ENCODE results near the gene PRRT1. TPM values are rescaled to one million over a fixed set of nuclear protein-coding genes. Genes with fewer than 3 reads are reported as not detected.

The PRRT1 gene
- total RNA-seq, 1 experiment from 2014 or later = 0.37 TPM

GRCh38 chr6:32175711-32176475, 24.2 kb upstream of the PRRT1 start, which contains the start of gene AGPAT1:
Gene AGPAT1, minus strand, starts transcription at chr6:32176084. Its CDS starts 4,588 bp downstream, at chr6:32171496.
- peak; percentile 97 for DNase-seq (ENCODE audit: low read depth)

- DNase-seq (ENCODE audit: low read depth) = no peak
Measured at GRCh38 chr6:32175322-32175710, 23.6 kb upstream of the PRRT1 start.

GRCh38 chr6:32174416-32174815, 22.7 kb upstream of the PRRT1 start:
- DNase-seq (ENCODE audit: low read depth) = no peak

DNA sequence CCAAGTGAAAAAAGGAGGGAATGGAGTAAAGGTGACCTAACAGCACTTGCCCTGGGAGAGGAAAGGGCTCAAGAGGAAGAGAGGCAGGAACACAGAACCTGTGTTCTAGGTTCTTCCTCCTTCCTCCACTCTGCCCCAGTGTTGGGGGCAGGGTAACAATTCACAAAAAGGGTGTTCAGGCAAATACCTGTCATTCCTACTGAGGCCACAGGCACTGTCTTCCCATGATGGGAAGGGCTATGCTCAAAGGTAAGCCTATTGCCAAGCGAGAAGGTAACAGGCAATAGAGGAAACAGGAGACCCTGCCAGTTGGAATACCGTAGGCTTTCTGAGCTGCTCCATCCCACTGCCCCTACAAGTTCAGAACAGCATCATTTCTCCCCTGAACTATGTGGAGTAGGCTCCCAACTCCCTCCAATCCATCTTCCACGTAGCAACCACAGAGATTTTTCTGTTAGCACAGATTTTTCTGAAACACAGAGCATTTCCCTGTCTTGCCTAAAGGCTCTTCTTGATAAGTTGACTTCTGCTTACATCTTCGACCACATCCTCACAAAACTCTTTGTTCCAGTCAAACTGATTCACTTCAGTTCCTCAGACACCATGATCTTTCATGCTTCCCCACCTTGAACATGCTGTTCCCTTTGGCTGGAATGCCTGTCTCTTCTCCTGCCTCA, 21.4 kb upstream of the PRRT1 start:
- DNase-seq (ENCODE audit: low read depth) = no peak

DNA sequence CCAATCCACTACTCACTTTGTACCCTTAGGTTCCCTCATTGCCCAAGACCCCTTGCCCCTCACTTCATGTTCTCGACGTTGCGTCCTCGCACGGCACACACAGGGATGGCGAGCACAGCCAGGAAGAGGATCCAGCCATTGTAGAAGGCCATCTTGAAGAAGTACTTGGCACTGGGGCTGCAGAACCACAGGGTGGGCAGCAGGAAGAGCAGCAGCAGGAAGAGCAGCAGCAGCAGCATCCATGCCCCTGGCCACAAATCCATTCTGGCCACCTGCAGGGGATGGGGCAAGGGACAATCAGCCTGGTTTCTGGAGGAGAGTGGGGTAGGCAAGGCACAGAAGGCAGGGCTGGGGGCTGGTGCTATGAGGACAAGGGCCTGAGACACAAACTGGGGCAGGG, 19.5 kb upstream of the PRRT1 start:
- no peak for DNase-seq (ENCODE audit: low read depth)

GRCh38 chr6:32170294-32170693, 18.6 kb upstream of the PRRT1 start:
- no peak for DNase-seq (ENCODE audit: low read depth)

DNA sequence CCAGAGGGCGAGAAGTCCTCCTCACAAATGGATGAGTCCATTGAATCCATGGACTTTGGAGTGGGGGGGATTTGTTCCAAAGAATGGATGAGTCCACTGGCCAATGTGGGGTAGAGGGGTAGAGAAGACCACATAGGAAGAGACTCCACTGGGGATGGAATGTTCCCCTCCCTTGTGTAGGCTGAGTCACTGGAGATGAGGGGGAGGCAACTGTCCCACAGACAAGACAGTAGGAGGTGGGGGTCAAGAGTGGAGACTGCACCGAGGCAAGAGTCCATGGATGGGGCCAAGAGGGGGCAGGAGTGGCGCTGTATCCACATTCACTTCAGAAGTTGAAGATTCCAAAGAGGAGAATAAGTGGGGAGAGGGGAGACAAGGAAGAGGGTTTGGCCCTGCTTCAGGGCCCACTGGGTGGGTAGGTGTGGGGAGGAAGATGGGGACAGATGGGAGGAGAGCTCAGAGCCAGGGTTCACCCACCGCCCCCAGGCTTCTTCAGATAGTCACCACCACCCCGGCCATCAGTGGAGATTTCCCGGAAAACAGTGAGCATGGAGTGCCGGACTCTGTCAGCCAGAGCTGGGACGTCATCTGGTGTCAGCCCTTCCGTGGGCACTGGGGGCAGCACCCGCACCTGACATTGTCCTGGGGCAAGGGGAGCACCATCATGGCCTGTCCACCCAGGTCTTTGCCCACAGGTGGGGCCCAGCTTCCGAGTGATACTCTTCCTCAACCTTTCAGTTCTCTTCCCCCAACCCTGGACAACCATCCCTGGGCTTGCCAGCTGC, 17.3 kb upstream of the PRRT1 start:
- no peak for DNase-seq (ENCODE audit: low read depth)

GRCh38 chr6:32168350-32168749, 16.6 kb upstream of the PRRT1 start:
- no peak for DNase-seq (ENCODE audit: low read depth)

DNA sequence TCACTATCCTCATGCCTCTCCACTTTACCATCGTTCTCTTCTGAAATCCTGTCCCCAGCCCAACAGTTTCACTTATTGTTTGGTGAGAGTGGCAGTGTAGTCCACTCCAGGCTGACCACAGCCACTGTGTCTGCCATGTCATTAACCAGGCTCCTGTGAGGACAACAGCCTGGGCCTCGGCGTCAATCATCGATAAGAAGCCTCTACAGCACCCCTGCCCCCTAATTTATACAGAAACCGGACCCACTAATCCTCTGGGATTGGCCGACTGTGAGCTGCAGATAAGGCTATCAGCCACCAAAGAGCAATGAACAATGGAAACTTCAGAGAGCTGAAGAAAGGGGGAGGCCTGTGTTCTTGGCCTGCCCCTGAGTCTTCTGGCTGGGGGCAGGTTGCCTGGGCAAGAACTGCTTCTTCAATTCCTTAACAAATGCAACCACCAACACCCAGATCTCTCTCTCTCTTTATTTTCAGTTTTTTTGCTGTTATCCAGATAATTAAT, 16.1 kb upstream of the PRRT1 start:
- no peak for DNase-seq (ENCODE audit: low read depth)

- DNase-seq (ENCODE audit: low read depth) = no peak
Measured at GRCh38 chr6:32167154-32167760, 15.5 kb upstream of the PRRT1 start.

DNA sequence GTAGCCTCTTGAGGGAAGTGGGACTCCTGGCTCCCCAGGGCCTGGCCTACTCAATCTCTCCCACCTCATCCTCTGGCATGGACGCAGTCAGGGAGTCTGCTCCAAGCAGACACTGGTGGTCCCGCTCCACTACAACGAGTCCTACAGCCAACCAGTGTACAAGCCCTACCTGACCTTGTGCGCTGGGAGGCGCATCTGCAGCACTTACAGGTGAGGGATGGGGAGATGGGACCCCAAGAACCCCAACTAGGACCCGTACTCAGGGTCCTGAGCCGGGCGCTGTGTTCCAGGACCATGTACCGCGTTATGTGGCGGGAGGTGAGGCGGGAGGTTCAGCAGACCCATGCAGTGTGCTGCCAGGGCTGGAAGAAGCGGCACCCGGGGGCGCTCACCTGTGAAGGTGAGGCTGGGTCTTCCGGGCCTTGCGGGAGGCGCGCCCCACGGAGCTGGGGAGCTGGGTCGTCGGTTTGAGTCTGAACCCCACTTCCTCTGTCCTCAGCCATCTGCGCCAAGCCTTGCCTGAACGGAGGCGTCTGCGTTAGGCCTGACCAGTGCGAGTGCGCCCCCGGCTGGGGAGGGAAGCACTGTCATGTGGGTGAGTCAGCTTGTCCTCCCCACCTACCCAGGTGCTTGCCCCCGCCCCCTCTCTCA, 14.8 kb upstream of the PRRT1 start:
- DNase-seq (ENCODE audit: low read depth) = no peak

GRCh38 chr6:32164295-32164694, 12.6 kb upstream of the PRRT1 start, which contains the start of gene EGFL8:
Gene EGFL8, plus strand, starts transcription at chr6:32164595. Its CDS starts 1,571 bp downstream, at chr6:32166166.
- DNase-seq (ENCODE audit: low read depth) = no peak

- no peak for DNase-seq (ENCODE audit: low read depth)
Measured at GRCh38 chr6:32163559-32164258, 12.0 kb upstream of the PRRT1 start.

DNA sequence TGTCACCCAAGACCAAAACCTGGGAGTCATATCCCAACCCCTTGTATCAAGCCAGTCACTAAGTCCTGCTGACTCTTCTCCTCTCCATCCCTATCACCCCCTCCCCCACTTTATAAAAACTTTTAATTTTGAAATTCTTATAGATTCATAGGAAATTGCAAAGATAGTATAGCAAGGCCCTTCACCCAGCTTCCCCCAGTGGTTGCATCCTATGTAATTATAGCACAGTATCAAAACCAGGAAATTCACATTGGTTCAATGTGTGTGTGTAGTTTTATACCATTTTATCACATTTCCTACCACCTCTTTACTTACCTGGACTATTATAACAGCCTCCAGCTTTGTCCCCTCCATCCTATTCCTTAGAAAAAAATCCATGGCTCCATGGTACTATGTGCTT, 6.3 kb upstream of the PRRT1 start:
- no peak for DNase-seq (ENCODE audit: low read depth)

DNA sequence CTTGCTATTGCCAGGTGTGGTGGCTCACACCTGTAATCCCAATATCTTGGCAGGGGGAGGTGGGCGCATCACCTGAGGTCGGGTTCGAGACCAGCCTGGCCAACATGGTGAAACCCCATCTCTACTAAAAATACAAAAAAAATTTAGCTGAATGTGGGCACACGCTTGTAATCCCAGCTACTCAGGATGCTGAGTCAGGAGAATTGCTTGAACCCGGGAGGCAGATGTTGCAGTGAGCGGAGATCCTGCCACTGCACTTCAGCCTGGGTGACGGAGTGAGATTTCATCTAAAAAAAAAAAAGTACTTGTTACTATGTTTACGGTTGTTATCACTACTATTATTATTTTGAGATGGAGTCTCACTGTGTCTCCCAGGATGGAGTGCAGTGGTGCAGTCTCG, 5.2 kb upstream of the PRRT1 start:
- DNase-seq (ENCODE audit: low read depth) = no peak

- DNase-seq (ENCODE audit: low read depth) = peak; percentile 50
Measured at GRCh38 chr6:32154514-32155161, 2.9 kb upstream of the PRRT1 start.

- DNase-seq (ENCODE audit: low read depth) = peak; percentile 85
Measured at GRCh38 chr6:32153564-32154513, 2.1 kb upstream of the PRRT1 start, which contains the start of gene PPT2. Gene PPT2, plus strand, starts transcription at chr6:32154141. Its CDS starts 454 bp downstream, at chr6:32154595.
